Ishikawa (cell line): ENCODE results near the gene GPR27.

Experiments used
- CEBPB ChIP-seq: IDR thresholded peaks from 2 replicates; pipeline ENCODE4 v1.6.1; 2012
- CREB1 ChIP-seq: IDR thresholded peaks from 2 replicates; pipeline ENCODE4 v1.6.1; 2012; ENCODE audit warnings: low read depth
- EGR1 ChIP-seq: IDR thresholded peaks from 2 replicates; pipeline ENCODE4 v1.6.1; 2012
- EP300 ChIP-seq: IDR thresholded peaks from 2 replicates; pipeline ENCODE4 v1.6.1; 2012; ENCODE audit warnings: borderline replicate concordance
- FOXM1 ChIP-seq: IDR thresholded peaks from 2 replicates; pipeline ENCODE4 v1.6.1; 2012; ENCODE audit warnings: low read depth, borderline replicate concordance
- MAX ChIP-seq: IDR thresholded peaks from 2 replicates; pipeline ENCODE4 v1.6.1; 2012
- NFIC ChIP-seq: IDR thresholded peaks from 2 replicates; pipeline ENCODE4 v1.6.1; 2012
- RAD21 ChIP-seq: IDR thresholded peaks from 2 replicates; pipeline ENCODE4 v1.6.1; 2012; ENCODE audit warnings: low read depth
- TAF1 ChIP-seq: IDR thresholded peaks from 2 replicates; pipeline ENCODE4 v1.6.1; 2012; ENCODE audit warnings: low read depth, mild to moderate bottlenecking
- TCF12 ChIP-seq: IDR thresholded peaks from 2 replicates; pipeline ENCODE4 v1.6.1; 2012; ENCODE audit warnings: low read depth
- TEAD4 ChIP-seq: IDR thresholded peaks from 2 replicates; pipeline ENCODE4 v1.6.1; 2012
- USF1 ChIP-seq: IDR thresholded peaks from 2 replicates; pipeline ENCODE4 v1.6.1; 2012
- YY1 ChIP-seq: IDR thresholded peaks from 2 replicates; pipeline ENCODE4 v1.6.1; 2012; ENCODE audit warnings: low read depth
- ZBTB7A ChIP-seq: IDR thresholded peaks from 2 replicates; pipeline ENCODE4 v1.6.1; 2012; ENCODE audit warnings: low read depth
- TF ChIP-seq, protein P1 (sequence below): IDR thresholded peaks from 2 replicates; pipeline ENCODE4 v1.6.1; 2012; ENCODE audit warnings: low read depth, mild to moderate bottlenecking

The GPR27 gene

GRCh38 chr3:71791634-71792033 lies 38.0 kb downstream of the GPR27 start:
- no peak for TF ChIP-seq EGR1
- no peak for TF ChIP-seq USF1
- TF ChIP-seq FOXM1 = no peak

DNA sequence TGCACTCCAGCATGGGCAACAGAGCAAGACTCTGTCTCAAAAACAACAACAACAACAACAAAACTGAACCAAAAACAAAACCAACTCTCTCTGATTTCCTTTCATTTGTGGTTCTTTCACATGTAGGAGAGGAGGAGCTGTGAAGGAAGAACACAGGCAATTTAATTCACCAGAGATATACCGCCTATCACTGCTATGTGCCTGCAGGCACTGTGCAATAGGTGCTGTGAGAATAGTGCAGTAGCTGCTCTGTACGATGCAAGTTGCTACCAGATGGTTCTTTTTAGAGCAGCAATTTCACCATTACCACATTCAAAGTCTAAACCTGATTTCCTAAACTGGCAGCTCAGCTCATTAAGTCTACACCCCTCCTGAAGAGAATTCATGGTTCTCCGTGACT lies 42.6 kb downstream of the GPR27 start:
- TF ChIP-seq TEAD4 = no peak
- no peak for TF ChIP-seq FOXM1
- TF ChIP-seq TAF1 = no peak
- no peak for TF ChIP-seq NFIC
- no peak for TF ChIP-seq EP300
- TF ChIP-seq TCF12 = no peak
- no peak for TF ChIP-seq ZBTB7A
- no peak for TF ChIP-seq CEBPB
- no peak for TF ChIP-seq YY1
- no peak for TF ChIP-seq USF1
- no peak for TF ChIP-seq RAD21
- no peak for TF ChIP-seq MAX
- no peak for TF ChIP-seq EGR1
- TF ChIP-seq, protein P1, sequence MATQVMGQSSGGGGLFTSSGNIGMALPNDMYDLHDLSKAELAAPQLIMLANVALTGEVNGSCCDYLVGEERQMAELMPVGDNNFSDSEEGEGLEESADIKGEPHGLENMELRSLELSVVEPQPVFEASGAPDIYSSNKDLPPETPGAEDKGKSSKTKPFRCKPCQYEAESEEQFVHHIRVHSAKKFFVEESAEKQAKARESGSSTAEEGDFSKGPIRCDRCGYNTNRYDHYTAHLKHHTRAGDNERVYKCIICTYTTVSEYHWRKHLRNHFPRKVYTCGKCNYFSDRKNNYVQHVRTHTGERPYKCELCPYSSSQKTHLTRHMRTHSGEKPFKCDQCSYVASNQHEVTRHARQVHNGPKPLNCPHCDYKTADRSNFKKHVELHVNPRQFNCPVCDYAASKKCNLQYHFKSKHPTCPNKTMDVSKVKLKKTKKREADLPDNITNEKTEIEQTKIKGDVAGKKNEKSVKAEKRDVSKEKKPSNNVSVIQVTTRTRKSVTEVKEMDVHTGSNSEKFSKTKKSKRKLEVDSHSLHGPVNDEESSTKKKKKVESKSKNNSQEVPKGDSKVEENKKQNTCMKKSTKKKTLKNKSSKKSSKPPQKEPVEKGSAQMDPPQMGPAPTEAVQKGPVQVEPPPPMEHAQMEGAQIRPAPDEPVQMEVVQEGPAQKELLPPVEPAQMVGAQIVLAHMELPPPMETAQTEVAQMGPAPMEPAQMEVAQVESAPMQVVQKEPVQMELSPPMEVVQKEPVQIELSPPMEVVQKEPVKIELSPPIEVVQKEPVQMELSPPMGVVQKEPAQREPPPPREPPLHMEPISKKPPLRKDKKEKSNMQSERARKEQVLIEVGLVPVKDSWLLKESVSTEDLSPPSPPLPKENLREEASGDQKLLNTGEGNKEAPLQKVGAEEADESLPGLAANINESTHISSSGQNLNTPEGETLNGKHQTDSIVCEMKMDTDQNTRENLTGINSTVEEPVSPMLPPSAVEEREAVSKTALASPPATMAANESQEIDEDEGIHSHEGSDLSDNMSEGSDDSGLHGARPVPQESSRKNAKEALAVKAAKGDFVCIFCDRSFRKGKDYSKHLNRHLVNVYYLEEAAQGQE = no peak
- no peak for TF ChIP-seq CREB1

GRCh38 chr3:71797455-71797854 lies 43.8 kb downstream of the GPR27 start:
- TF ChIP-seq FOXM1 (no peak), RAD21 (no peak), EP300 (no peak), TCF12 (no peak), TEAD4 (no peak), ZBTB7A (no peak), EGR1 (no peak), CEBPB (no peak), TAF1 (no peak), MAX (no peak), YY1 (no peak), NFIC (no peak), USF1 (no peak)
- TF ChIP-seq, protein P1 = no peak

GRCh38 chr3:71800023-71800422 lies 46.4 kb downstream of the GPR27 start:
- TF ChIP-seq NFIC (no peak), ZBTB7A (no peak), FOXM1 (no peak), CEBPB (no peak), YY1 (no peak), USF1 (no peak), TCF12 (no peak), TEAD4 (no peak)
- TF ChIP-seq, protein P1 = no peak
